ENCODE results near the gene KDM6B.
A peak's percentile ranks its signal among the peaks of the same experiment; 100 is the strongest.

The KDM6B gene

GRCh38 chr17:7840441-7840840 lies 6.4 kb downstream of the KDM6B start:
- Histone ChIP-seq H3K36me3 (ENCODE audit: control insufficient read depth, insufficient read depth, low read length) (no peaks in the 10 kb centered on the region), H3K4me1 (ENCODE audit: control insufficient read depth, insufficient read depth, low read length) (no peaks in the 10 kb centered on the region; the same call in 1 of the 2 replicates), H3K4me3 (ENCODE audit: low read length) (no peak overlapping the region), H3K27ac (ENCODE audit: low read length) (no peak overlapping the region), H3K27me3 (ENCODE audit: control insufficient read depth, insufficient read depth, low read length) (peaks cover 25% of the 10 kb centered on the region), H3K9me3 (ENCODE audit: control insufficient read depth, insufficient read depth, low read length) (no peaks in the 10 kb centered on the region)
- no CpG with 5 or more reads among the region's 1 CpG for WGBS (ENCODE audit: insufficient coverage, insufficient read length)
- DNase-seq (ENCODE audit: low read depth, low spot score): no peak

GRCh38 chr17:7840875-7841274 lies 6.9 kb downstream of the KDM6B start:
- H3K27me3 ChIP-seq (ENCODE audit: control insufficient read depth, insufficient read depth, low read length): peaks cover 25% of the 10 kb centered on the region
- no peaks in the 10 kb centered on the region for H3K36me3 ChIP-seq (ENCODE audit: control insufficient read depth, insufficient read depth, low read length)
- H3K27ac ChIP-seq (ENCODE audit: low read length): no peak overlapping the region
- WGBS (ENCODE audit: insufficient coverage, insufficient read length): no CpG with 5 or more reads among the region's 1 CpG
- H3K9me3 ChIP-seq (ENCODE audit: control insufficient read depth, insufficient read depth, low read length): no peaks in the 10 kb centered on the region
- DNase-seq (ENCODE audit: low read depth, low spot score): no peak
- no peaks in the 10 kb centered on the region; the same call in 1 of the 2 replicates for H3K4me1 ChIP-seq (ENCODE audit: control insufficient read depth, insufficient read depth, low read length)
- no peak overlapping the region for H3K4me3 ChIP-seq (ENCODE audit: low read length)

GRCh38 chr17:7841396-7841914 lies 7.4 kb downstream of the KDM6B start:
- Histone ChIP-seq H3K36me3 (ENCODE audit: control insufficient read depth, insufficient read depth, low read length) (no peaks in the 10 kb centered on the region), H3K4me1 (ENCODE audit: control insufficient read depth, insufficient read depth, low read length) (no peaks in the 10 kb centered on the region; the same call in 1 of the 2 replicates), H3K9me3 (ENCODE audit: control insufficient read depth, insufficient read depth, low read length) (no peaks in the 10 kb centered on the region), H3K27ac (ENCODE audit: low read length) (no peak overlapping the region), H3K27me3 (ENCODE audit: control insufficient read depth, insufficient read depth, low read length) (peaks cover 25% of the 10 kb centered on the region), H3K4me3 (ENCODE audit: low read length) (peak overlapping the region; percentile 48; the same call in 1 of the 2 replicates)
- DNase-seq (ENCODE audit: low read depth, low spot score): no peak
- no CpG with 5 or more reads among the region's 34 CpGs for WGBS (ENCODE audit: insufficient coverage, insufficient read length)

GRCh38 chr17:7841915-7842379 lies 7.9 kb downstream of the KDM6B start:
- Histone ChIP-seq H3K27ac (ENCODE audit: low read length) (no peak overlapping the region), H3K36me3 (ENCODE audit: control insufficient read depth, insufficient read depth, low read length) (no peaks in the 10 kb centered on the region), H3K4me1 (ENCODE audit: control insufficient read depth, insufficient read depth, low read length) (no peaks in the 10 kb centered on the region; the same call in 1 of the 2 replicates), H3K9me3 (ENCODE audit: control insufficient read depth, insufficient read depth, low read length) (no peaks in the 10 kb centered on the region), H3K27me3 (ENCODE audit: control insufficient read depth, insufficient read depth, low read length) (peaks cover 25% of the 10 kb centered on the region), H3K4me3 (ENCODE audit: low read length) (peak overlapping the region; percentile 74; the same call in 1 of the 2 replicates)
- WGBS (ENCODE audit: insufficient coverage, insufficient read length): no CpG with 5 or more reads among the region's 46 CpGs
- DNase-seq (ENCODE audit: low read depth, low spot score): no peak

GRCh38 chr17:7842380-7843256 lies 8.6 kb downstream of the KDM6B start:
- Histone ChIP-seq H3K4me1 (ENCODE audit: control insufficient read depth, insufficient read depth, low read length) (no peaks in the 10 kb centered on the region; the same call in 1 of the 2 replicates), H3K27me3 (ENCODE audit: control insufficient read depth, insufficient read depth, low read length) (peaks cover 25% of the 10 kb centered on the region), H3K4me3 (ENCODE audit: low read length) (peak overlapping the region; percentile 74; the same call in 1 of the 2 replicates), H3K27ac (ENCODE audit: low read length) (no peak overlapping the region), H3K36me3 (ENCODE audit: control insufficient read depth, insufficient read depth, low read length) (no peaks in the 10 kb centered on the region), H3K9me3 (ENCODE audit: control insufficient read depth, insufficient read depth, low read length) (no peaks in the 10 kb centered on the region)
- WGBS (ENCODE audit: insufficient coverage, insufficient read length): no CpG with 5 or more reads among the region's 47 CpGs
- no peak for DNase-seq (ENCODE audit: low read depth, low spot score)

- no CpG with 5 or more reads among the region's 17 CpGs for WGBS (ENCODE audit: insufficient coverage, insufficient read length)
- Histone ChIP-seq H3K4me1 (ENCODE audit: control insufficient read depth, insufficient read depth, low read length) (no peaks in the 10 kb centered on the region; the same call in 1 of the 2 replicates), H3K27ac (ENCODE audit: low read length) (no peak overlapping the region), H3K36me3 (ENCODE audit: control insufficient read depth, insufficient read depth, low read length) (no peaks in the 10 kb centered on the region), H3K27me3 (ENCODE audit: control insufficient read depth, insufficient read depth, low read length) (peaks cover 25% of the 10 kb centered on the region), H3K4me3 (ENCODE audit: low read length) (peak overlapping the region; percentile 74; the same call in 1 of the 2 replicates), H3K9me3 (ENCODE audit: control insufficient read depth, insufficient read depth, low read length) (no peaks in the 10 kb centered on the region)
- DNase-seq (ENCODE audit: low read depth, low spot score): no peak
Measured at GRCh38 chr17:7843257-7843535, 9.2 kb downstream of the KDM6B start.

GRCh38 chr17:7843536-7844291 lies 9.7 kb downstream of the KDM6B start:
- DNase-seq (ENCODE audit: low read depth, low spot score): no peak
- Histone ChIP-seq H3K4me1 (ENCODE audit: control insufficient read depth, insufficient read depth, low read length) (no peaks in the 10 kb centered on the region; the same call in 1 of the 2 replicates), H3K27me3 (ENCODE audit: control insufficient read depth, insufficient read depth, low read length) (peaks cover 25% of the 10 kb centered on the region), H3K4me3 (ENCODE audit: low read length) (peak overlapping the region; percentile 74; the same call in 1 of the 2 replicates), H3K9me3 (ENCODE audit: control insufficient read depth, insufficient read depth, low read length) (no peaks in the 10 kb centered on the region), H3K27ac (ENCODE audit: low read length) (no peak overlapping the region), H3K36me3 (ENCODE audit: control insufficient read depth, insufficient read depth, low read length) (no peaks in the 10 kb centered on the region)
- no CpG with 5 or more reads among the region's 61 CpGs for WGBS (ENCODE audit: insufficient coverage, insufficient read length)

GRCh38 chr17:7844292-7845154 lies 10.5 kb downstream of the KDM6B start:
- Histone ChIP-seq H3K4me3 (ENCODE audit: low read length) (peak overlapping the region; percentile 74; the same call in 1 of the 2 replicates), H3K36me3 (ENCODE audit: control insufficient read depth, insufficient read depth, low read length) (no peaks in the 10 kb centered on the region; the same call in 1 of the 2 replicates), H3K27me3 (ENCODE audit: control insufficient read depth, insufficient read depth, low read length) (peaks cover 19% of the 10 kb centered on the region), H3K4me1 (ENCODE audit: control insufficient read depth, insufficient read depth, low read length) (no peaks in the 10 kb centered on the region), H3K9me3 (ENCODE audit: control insufficient read depth, insufficient read depth, low read length) (no peaks in the 10 kb centered on the region), H3K27ac (ENCODE audit: low read length) (no peak overlapping the region)
- no peak for DNase-seq (ENCODE audit: low read depth, low spot score)
- WGBS (ENCODE audit: insufficient coverage, insufficient read length): no CpG with 5 or more reads among the region's 71 CpGs

- Histone ChIP-seq H3K27ac (ENCODE audit: low read length) (no peak overlapping the region), H3K4me1 (ENCODE audit: control insufficient read depth, insufficient read depth, low read length) (no peaks in the 10 kb centered on the region)
- WGBS (ENCODE audit: insufficient coverage, insufficient read length): no CpG with 5 or more reads among the region's 15 CpGs
Measured at GRCh38 chr17:7845359-7846062, 11.5 kb downstream of the KDM6B start.

More at GRCh38 chr17:7845359-7846062, 11.5 kb downstream of the KDM6B start:
- no peak for DNase-seq (ENCODE audit: low read depth, low spot score)
- Histone ChIP-seq H3K4me3 (ENCODE audit: low read length) (no peak overlapping the region), H3K27me3 (ENCODE audit: control insufficient read depth, insufficient read depth, low read length) (peaks cover 10% of the 10 kb centered on the region), H3K9me3 (ENCODE audit: control insufficient read depth, insufficient read depth, low read length) (no peaks in the 10 kb centered on the region), H3K36me3 (ENCODE audit: control insufficient read depth, insufficient read depth, low read length) (no peaks in the 10 kb centered on the region; the same call in 1 of the 2 replicates)

Data from iPS DF 6.9 (cell line).